IMR-90 (cell line): Measurements from ENCODE around the gene PPM1L. TPM values are rescaled to one million over a fixed set of nuclear protein-coding genes. Genes with fewer than 3 reads are reported as not detected.
"Not testable (repeated sequence)": the region's sequence is repeated elsewhere in the genome, so short reads cannot be mapped to it uniquely, and the experiment has no call there.

Experiments
- ATAC-seq: fragments of 200-7000 bp; cut with Tn5 transposase; 2 replicates; pipeline ENCODE4 v1.9.1; 2020; ENCODE audit warnings: low read depth, mild to moderate bottlenecking, moderate library complexity
- BruUV-seq: library from RNA; stranded (reverse); fragments of 400-500 nt; replicated peaks from 2 replicates; lab custom pipeline; 2021; lab: Mats Ljungman, UMichigan
- CTCF ChIA-PET: fragments of 300-600 bp; formaldehyde crosslinking; extraction: SDS; loops from one replicate; lab custom pipeline; 2021; ENCODE audit warnings: antibody characterized with exemption; lab: Yijun Ruan, JAX
- POLR2A ChIA-PET: fragments of 300-600 bp; sonication (Branson Sonifier 250); formaldehyde crosslinking; loops from one replicate; lab custom pipeline; 2022; ENCODE audit warnings: antibody characterized with exemption; ENCODE audit not compliant: unreplicated experiment; lab: Charles Lee
- DNase-seq: peaks from one replicate; pipeline ENCODE4 v3.0.0; 2013
- H2AFZ ChIP-seq: replicated peaks from 2 replicates; pipeline ENCODE3; 2013; ENCODE audit warnings: low read length, mild to moderate bottlenecking; ENCODE audit not compliant: poor library complexity
- H2AK5ac ChIP-seq: 2 replicates; pipeline ENCODE4 v1.6.1; 2013; ENCODE audit warnings: low read depth, low read length, inconsistent platforms
- H2AK9ac ChIP-seq: replicated peaks from 2 replicates; pipeline ENCODE3; 2013; ENCODE audit warnings: mild to moderate bottlenecking, low read depth, low read length, moderate library complexity; ENCODE audit not compliant: poor library complexity
- H2BK120ac ChIP-seq: 2 replicates; pipeline ENCODE4 v1.6.1; 2013; ENCODE audit warnings: low read depth, low read length, inconsistent platforms
- H2BK15ac ChIP-seq: 3 replicates; pipeline ENCODE4 v1.6.1; 2013; ENCODE audit warnings: low read depth, low read length, inconsistent platforms
- H2BK20ac ChIP-seq: 2 replicates; pipeline ENCODE4 v1.6.1; 2013; ENCODE audit warnings: low read depth, mild to moderate bottlenecking, inconsistent platforms, low read length, moderate library complexity
- H2BK5ac ChIP-seq: 2 replicates; pipeline ENCODE4 v1.6.1; 2013; ENCODE audit warnings: mild to moderate bottlenecking, low read depth, low read length, inconsistent platforms; ENCODE audit not compliant: poor library complexity, severe bottlenecking
- H3K14ac ChIP-seq: replicated peaks from 2 replicates; pipeline ENCODE4 v1.6.1; 2013; ENCODE audit warnings: low read depth, low read length, inconsistent platforms
- H3K18ac ChIP-seq: 2 replicates; pipeline ENCODE4 v1.6.1; 2013; ENCODE audit warnings: low read depth, low read length, control low read depth
- H3K23ac ChIP-seq: 2 replicates; pipeline ENCODE4 v1.6.1; 2013; ENCODE audit warnings: low read depth, low read length, inconsistent platforms
- H3K27ac ChIP-seq: 2 replicates; pipeline ENCODE4 v1.5.1; 2013; ENCODE audit warnings: mild to moderate bottlenecking, control low read depth, low read length; ENCODE audit not compliant: insufficient read depth
- H3K27me3 ChIP-seq: 2 replicates; pipeline ENCODE4 v1.6.1; 2013; ENCODE audit warnings: low read length; ENCODE audit not compliant: control insufficient read depth, insufficient read depth
- H3K36me3 ChIP-seq: 2 replicates; pipeline ENCODE4 v1.6.1; 2013; ENCODE audit warnings: low read length, mixed read lengths; ENCODE audit not compliant: control insufficient read depth, insufficient read depth
- H3K4ac ChIP-seq: 2 replicates; pipeline ENCODE4 v1.6.1; 2013; ENCODE audit warnings: low read depth, low read length, inconsistent platforms
- H3K4me1 ChIP-seq: 2 replicates; pipeline ENCODE4 v1.6.1; 2013; ENCODE audit warnings: low read length, mixed read lengths; ENCODE audit not compliant: control insufficient read depth, insufficient read depth
- H3K4me2 ChIP-seq: 2 replicates; pipeline ENCODE4 v1.6.1; 2013; ENCODE audit warnings: low read depth, mild to moderate bottlenecking, control low read depth, low read length, moderate library complexity
- H3K4me3 ChIP-seq: 2 replicates; pipeline ENCODE4 v1.5.1; 2013; ENCODE audit warnings: low read depth, mild to moderate bottlenecking, control low read depth, low read length, moderate library complexity; ENCODE audit not compliant: insufficient read depth
- H3K56ac ChIP-seq: 2 replicates; pipeline ENCODE4 v1.6.1; 2013; ENCODE audit warnings: low read length, inconsistent platforms; ENCODE audit not compliant: insufficient read depth; ENCODE audit errors: extremely low read depth
- H3K79me1 ChIP-seq, 2 experiments: 2 replicates each; pipeline ENCODE4 v1.6.1; 2013; ENCODE audit warnings: low read length in 2 of 2, inconsistent platforms in 1 of 2, low read depth in 1 of 2
- H3K9ac ChIP-seq: 2 replicates; pipeline ENCODE4 v1.6.1; 2013; ENCODE audit warnings: low read depth, low read length, control low read depth
- H3K9me1 ChIP-seq: 2 replicates; pipeline ENCODE4 v1.6.1; 2013; ENCODE audit warnings: low read length, inconsistent platforms; ENCODE audit not compliant: insufficient read depth
- H3K9me3 ChIP-seq: 2 replicates; pipeline ENCODE4 v1.6.1; 2013; ENCODE audit warnings: low read length; ENCODE audit not compliant: control insufficient read depth, insufficient read depth
- H4K20me1 ChIP-seq: 2 replicates; pipeline ENCODE4 v1.6.1; 2013; ENCODE audit warnings: low read length, inconsistent platforms; ENCODE audit not compliant: insufficient read depth
- H4K5ac ChIP-seq: 2 replicates; pipeline ENCODE4 v1.6.1; 2013; ENCODE audit warnings: mild to moderate bottlenecking, low read depth, low read length, control low read depth
- H4K8ac ChIP-seq, 2 experiments: 2 replicates each; pipeline ENCODE4 v1.6.1; 2013; ENCODE audit warnings: low read depth in 2 of 2, low read length in 2 of 2, control low read depth in 1 of 2, inconsistent platforms in 1 of 2
- H4K91ac ChIP-seq: 2 replicates; pipeline ENCODE4 v1.6.1; 2013; ENCODE audit warnings: low read depth, low read length, inconsistent platforms; ENCODE audit not compliant: insufficient read depth
- BHLHE40 ChIP-seq: fragments of 150-350 bp; IDR thresholded peaks from 2 replicates; pipeline ENCODE4 v1.6.1; 2016; ENCODE audit warnings: mild to moderate bottlenecking, low read depth, low read length
- CEBPB ChIP-seq: IDR thresholded peaks from 2 replicates; pipeline ENCODE4 v1.6.1; 2012; ENCODE audit warnings: low read depth, low read length, improper control_type of control experiment
- CHD1 ChIP-seq: IDR thresholded peaks from 2 replicates; pipeline ENCODE4 v1.6.1; 2012; ENCODE audit warnings: low read depth, low read length, improper control_type of control experiment
- POLR2A ChIP-seq: IDR thresholded peaks from 2 replicates; pipeline ENCODE4 v1.6.1; 2012; ENCODE audit warnings: mild to moderate bottlenecking, low read depth, low read length
- RCOR1 ChIP-seq: IDR thresholded peaks from 2 replicates; pipeline ENCODE4 v1.6.1; 2012; ENCODE audit warnings: mild to moderate bottlenecking, low read length, improper control_type of control experiment; ENCODE audit not compliant: insufficient replicate concordance
- RFX5 ChIP-seq: IDR thresholded peaks from 2 replicates; pipeline ENCODE4 v1.8.0; 2012; ENCODE audit warnings: low read depth, mild to moderate bottlenecking, low read length, moderate library complexity
- WGBS, 2 experiments: methylation state at CpG; one replicate each; pipeline versions ENCODE4 v1.1.5 to v1.1.7; 2013; ENCODE audit warnings: missing lambda C conversion rate in 2 of 2; ENCODE audit not compliant: insufficient read length in 1 of 2; ENCODE audit errors: extremely low coverage in 2 of 2; 5-methylcytosine and 5-hydroxymethylcytosine counted together
- dilution Hi-C: fragments of 300-500 bp; cut with HindIII; formaldehyde crosslinking; loops from one replicate; pipeline ENCODE4 v1.14.3; 2018; ENCODE audit warnings: low sequenced_read_pairs; ENCODE audit not compliant: unreplicated experiment
- in situ Hi-C: fragments of 300-500 bp; cut with MboI; formaldehyde crosslinking; loops from 3 replicates; pipeline ENCODE4 v1.14.3; 2019; ENCODE audit warnings: low sequenced_read_pairs, inconsistent platforms, mixed read lengths
- intact Hi-C: fragments of 100-400 bp; cut with micrococcal nuclease; formaldehyde crosslinking; loops from 2 replicates; pipeline ENCODE4 v1.10.0; 2022
- polyA plus RNA-seq, 3 experiments: library from polyadenylated mRNA; depleted of rRNA; stranded (reverse); fragments of >200 nt; gene quantifications; 2 replicates each; pipeline ENCODE4 v1.2.3, GENCODE V29; 2012; ENCODE audit warnings: low replicate concordance in 1 of 3
- total RNA-seq: library from RNA; depleted of rRNA; stranded (reverse); fragments of >200 nt; gene quantifications from 2 replicates; pipeline ENCODE4 v1.2.3, GENCODE V29; 2012

Gene PPM1L
- total and polyA plus RNA-seq, 2 of the 4 experiments (the other 2 are of a cell fraction) = 0.14 to 0.18 TPM

DNA sequence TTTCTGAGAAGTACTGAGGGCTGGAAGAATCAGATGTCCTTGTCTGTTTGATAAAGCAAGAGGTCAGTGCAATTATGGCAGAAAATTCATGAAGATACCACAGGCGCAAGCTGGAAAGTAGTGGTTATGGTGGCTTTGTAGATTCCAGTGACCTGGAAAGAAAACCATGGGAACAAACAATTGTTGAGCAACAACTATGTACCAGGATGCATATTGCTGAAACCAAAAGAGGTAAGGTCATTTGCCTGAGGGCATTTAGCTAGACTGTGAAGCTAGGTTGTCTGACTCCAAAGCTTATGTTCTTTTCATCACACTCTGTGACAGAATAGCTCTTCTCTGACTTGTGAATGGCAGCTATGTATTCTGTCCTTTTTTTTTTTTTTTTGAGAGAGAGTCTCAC is 275.1 kb downstream of the PPM1L start:
- H3K9me1 ChIP-seq = no peaks in the 10 kb centered on the region

DNA sequence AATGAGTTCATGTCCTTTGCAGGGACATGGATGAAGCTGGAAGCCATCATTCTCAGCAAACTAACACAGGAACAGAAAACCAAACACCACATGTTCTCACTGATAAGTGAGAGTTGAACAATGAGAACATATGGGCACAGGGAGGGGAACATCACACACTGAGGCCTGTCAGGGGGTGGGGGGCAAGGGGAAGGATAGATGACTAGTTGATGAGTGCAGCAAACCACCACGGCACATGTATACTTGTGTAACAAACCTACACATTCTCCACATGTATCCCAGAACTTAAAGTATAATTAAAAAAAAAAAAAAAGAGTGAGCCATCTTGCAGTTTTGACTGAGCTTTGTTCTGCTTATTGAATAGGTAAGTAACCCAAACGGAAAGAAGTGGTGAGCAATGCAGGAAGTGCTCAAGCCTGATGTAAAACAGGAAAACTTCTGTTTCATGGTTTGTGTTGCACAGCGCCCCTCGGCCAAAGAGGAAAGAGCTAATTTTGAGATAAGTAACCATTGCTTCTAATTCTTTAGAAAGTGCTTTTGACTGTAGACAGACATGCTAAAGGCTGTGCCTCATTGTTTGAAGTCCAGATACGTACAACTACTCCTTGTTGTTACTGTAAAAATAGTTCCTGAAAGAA is 279.0 kb downstream of the PPM1L start:
- dilution Hi-C loops, H4K91ac ChIP-seq, H4K20me1 ChIP-seq, H3K9me1 ChIP-seq, H3K14ac ChIP-seq, H3K79me1 ChIP-seq, H2BK120ac ChIP-seq, H3K36me3 ChIP-seq, ATAC-seq, POLR2A ChIA-PET, H3K9ac ChIP-seq, H2AFZ ChIP-seq, H3K23ac ChIP-seq, H3K18ac ChIP-seq, DNase-seq, H3K56ac ChIP-seq, H3K9me3 ChIP-seq, H3K27ac ChIP-seq, BruUV-seq, H3K4ac ChIP-seq, H2AK9ac ChIP-seq, H2BK5ac ChIP-seq, H3K4me3 ChIP-seq, H2BK20ac ChIP-seq, H3K4me1 ChIP-seq, H4K5ac ChIP-seq, H2AK5ac ChIP-seq, H3K27me3 ChIP-seq, H2BK15ac ChIP-seq, in situ Hi-C loops, H3K4me2 ChIP-seq, CTCF ChIA-PET, intact Hi-C loops, H4K8ac ChIP-seq: not testable (repeated sequence)
- 20% methylated on average over 1 of the region's 5 CpGs; no CpG with 5 or more reads in 1 of the 2 experiments for WGBS, 2 experiments

More for the DNA sequence above, 275.1 kb downstream of the PPM1L start:
- Histone ChIP-seq H2BK15ac (no peak overlapping the region), H3K14ac (no peak overlapping the region), H2BK120ac (no peak overlapping the region), H3K36me3 (no peaks in the 10 kb centered on the region), H3K4me1 (no peaks in the 10 kb centered on the region), H3K56ac (no peak overlapping the region), H3K4me3 (no peak overlapping the region), H2AFZ (no peak overlapping the region), H3K27me3 (no peaks in the 10 kb centered on the region), H3K4me2 (no peak overlapping the region), H2BK5ac (no peak overlapping the region), H3K9ac (no peak overlapping the region), H2AK5ac (no peak overlapping the region), H3K27ac (no peak overlapping the region), H3K18ac (no peak overlapping the region), H4K5ac (no peak overlapping the region), H2AK9ac (no peak overlapping the region), H3K23ac (no peak overlapping the region), H2BK20ac (no peak overlapping the region), H3K9me3 (no peaks in the 10 kb centered on the region), H4K8ac (no peak overlapping the region), H4K20me1 (no peaks in the 10 kb centered on the region), H3K4ac (no peak overlapping the region), H3K79me1 (no peaks in the 10 kb centered on the region), H4K91ac (no peak overlapping the region)
- in situ Hi-C loops = no loop called here
- intact Hi-C loops = no loop called here
- BruUV-seq = no TSS peak
- WGBS, 2 experiments = 80% methylated on average over 1 of the region's 1 CpG; no CpG with 5 or more reads in 1 of the 2 experiments
- DNase-seq (no peak), ATAC-seq (no peak)
- POLR2A ChIA-PET = no interaction called here
- TF ChIP-seq RCOR1 = no peak
- no peak for TF ChIP-seq CEBPB
- no peak for TF ChIP-seq BHLHE40
- no peak for TF ChIP-seq CHD1
- TF ChIP-seq RFX5 = no peak
- no peak for TF ChIP-seq POLR2A
- dilution Hi-C loops = no loop called here
- CTCF ChIA-PET = no interaction called here
